Vagina (tissue), 2 donors: Measurements from ENCODE around the gene CD300A. TPM values are rescaled to one million over a fixed set of nuclear protein-coding genes. Genes with fewer than 3 reads are reported as not detected.

ENCODE experiments used
- DNase-seq, 2 donors: peaks; one replicate each; pipeline ENCODE4 v3.0.0-alpha.2; 2017; ENCODE audit errors: extremely low spot score in 2 of 2
- H3K27ac ChIP-seq: fragments of 200-600 bp; sonication (generic); one replicate; pipeline ENCODE4 v1.5.1; 2019
- H3K27me3 ChIP-seq: fragments of 200-600 bp; sonication (generic); one replicate; pipeline ENCODE4 v1.5.1; 2019
- H3K36me3 ChIP-seq, 2 donors: fragments of 200-600 bp; sonication (generic); one replicate each; pipeline ENCODE4 v1.5.1; 2017 to 2019
- H3K4me1 ChIP-seq: fragments of 200-600 bp; sonication (generic); one replicate; pipeline ENCODE4 v1.5.1; 2019
- H3K4me3 ChIP-seq, 2 donors: fragments of 200-600 bp; sonication (generic); 1 replicate in 1 of 2; 2 replicates in 1 of 2; pipeline ENCODE4 v1.5.1; 2016 to 2019
- H3K9me3 ChIP-seq: fragments of 200-600 bp; sonication (generic); one replicate; pipeline ENCODE4 v1.5.1; 2019
- CTCF ChIP-seq, 3 experiments: fragments of 450-650 bp in 2 of 3; fragments of 200-600 bp in 1 of 3; sonication (generic) in 1 of 3; IDR thresholded peaks; one replicate each; pipeline ENCODE4 v1.5.1; 2017 to 2019; ENCODE audit warnings: antibody characterized with exemption in 3 of 3, mild to moderate bottlenecking in 2 of 3, moderate library complexity in 2 of 3
- POLR2A ChIP-seq, 2 donors: fragments of 450-650 bp; IDR thresholded peaks; one replicate each; pipeline ENCODE4 v1.6.1; 2017; ENCODE audit warnings: antibody characterized with exemption in 2 of 2, mild to moderate bottlenecking in 2 of 2, moderate library complexity in 2 of 2
- POLR2AphosphoS5 ChIP-seq, 2 donors: sonication (generic); formaldehyde crosslinking; IDR thresholded peaks; one replicate each; pipeline ENCODE4 v1.9.0; 2017; ENCODE audit warnings: antibody characterized with exemption in 2 of 2, mild to moderate bottlenecking in 2 of 2, low read depth in 1 of 2; ENCODE audit not compliant: insufficient read depth in 1 of 2
- intact Hi-C: fragments of 100-400 bp; cut with DNase I; formaldehyde crosslinking; loops from one replicate; pipeline ENCODE4 v1.15.1; 2023
- total RNA-seq: library from RNA; depleted of rRNA; stranded (reverse); fragments of >200 nt; gene quantifications from one replicate; pipeline ENCODE4 v1.2.3, GENCODE V29; 2016

The CD300A gene
- total RNA-seq, 1 donor from 2014 or later = 4.2 TPM

GRCh38 chr17:74444406-74444805 is 22.0 kb upstream of the CD300A start:
- H3K4me3 ChIP-seq = no peak overlapping the region

GRCh38 chr17:74445158-74445557 is 21.3 kb upstream of the CD300A start:
- intact Hi-C loops = no loop called here
- no peaks in the 10 kb centered on the region for H3K27me3 ChIP-seq
- no peak overlapping the region for H3K4me3 ChIP-seq
- peaks cover 0 to 5% of the 10 kb centered on the region in 2 donors for H3K36me3 ChIP-seq
- H3K4me1 ChIP-seq = peaks cover 37% of the 10 kb centered on the region
- no peak for TF ChIP-seq POLR2AphosphoS5 (IDR thresholded peaks at IDR 0.05; ENCODE audit: insufficient read depth in 1 of 2, low read depth in 1 of 2)
- TF ChIP-seq POLR2A (IDR thresholded peaks at IDR 0.05) = no peak
- TF ChIP-seq CTCF (IDR thresholded peaks at IDR 0.05) = no peak
- no peak for DNase-seq
- H3K9me3 ChIP-seq = no peaks in the 10 kb centered on the region
- peak overlapping the region; percentile 24 for H3K27ac ChIP-seq

More at GRCh38 chr17:74444406-74444805, 22.0 kb upstream of the CD300A start:
- intact Hi-C loops = no loop called here
- Histone ChIP-seq H3K9me3 (no peaks in the 10 kb centered on the region), H3K27me3 (no peaks in the 10 kb centered on the region), H3K27ac (peak overlapping the region; percentile 24), H3K4me1 (peaks cover 37% of the 10 kb centered on the region), H3K36me3 (peaks cover 0 to 9% of the 10 kb centered on the region in 2 donors)
- DNase-seq = no peak
- no peak for TF ChIP-seq POLR2A (IDR thresholded peaks at IDR 0.05)
- no peak for TF ChIP-seq CTCF (IDR thresholded peaks at IDR 0.05)
- peak in 1 of 2 donors; percentile 28 for TF ChIP-seq POLR2AphosphoS5 (IDR thresholded peaks at IDR 0.05; ENCODE audit: insufficient read depth in 1 of 2, low read depth in 1 of 2)

- intact Hi-C loops = no loop called here
- H3K4me3 ChIP-seq = no peak overlapping the region
- H3K36me3 ChIP-seq = no peaks in the 10 kb centered on the region
- H3K27ac ChIP-seq = peak overlapping the region; percentile 45
- no peak for DNase-seq
- H3K27me3 ChIP-seq = no peaks in the 10 kb centered on the region
- H3K4me1 ChIP-seq = peaks cover 37% of the 10 kb centered on the region
- peak; percentile 61 to 63 for TF ChIP-seq POLR2AphosphoS5 (IDR thresholded peaks at IDR 0.05; ENCODE audit: insufficient read depth in 1 of 2, low read depth in 1 of 2)
- no peak for TF ChIP-seq CTCF (IDR thresholded peaks at IDR 0.05)
- TF ChIP-seq POLR2A (IDR thresholded peaks at IDR 0.05) = no peak
- no peaks in the 10 kb centered on the region for H3K9me3 ChIP-seq
Measured at GRCh38 chr17:74446551-74447500, 19.6 kb upstream of the CD300A start.

- H3K27me3 ChIP-seq = no peaks in the 10 kb centered on the region
- intact Hi-C loops = no loop called here
- peaks cover 39% of the 10 kb centered on the region for H3K4me1 ChIP-seq
- H3K27ac ChIP-seq = no peak overlapping the region
- no peaks in the 10 kb centered on the region for H3K9me3 ChIP-seq
- H3K4me3 ChIP-seq = no peak overlapping the region
- no peak for DNase-seq
- TF ChIP-seq CTCF (IDR thresholded peaks at IDR 0.05) = no peak
- H3K36me3 ChIP-seq = no peaks in the 10 kb centered on the region
Measured at GRCh38 chr17:74447628-74448159, 18.7 kb upstream of the CD300A start.

GRCh38 chr17:74448756-74449155 is 17.7 kb upstream of the CD300A start:
- Histone ChIP-seq H3K27ac (peak overlapping the region; percentile 5), H3K4me3 (no peak overlapping the region), H3K4me1 (peaks cover 39% of the 10 kb centered on the region), H3K27me3 (no peaks in the 10 kb centered on the region), H3K36me3 (no peaks in the 10 kb centered on the region), H3K9me3 (no peaks in the 10 kb centered on the region)
- no peak for DNase-seq
- TF ChIP-seq CTCF (IDR thresholded peaks at IDR 0.05) (no peak), POLR2A (IDR thresholded peaks at IDR 0.05) (no peak), POLR2AphosphoS5 (IDR thresholded peaks at IDR 0.05; ENCODE audit: insufficient read depth in 1 of 2, low read depth in 1 of 2) (no peak)
- intact Hi-C loops = no loop called here
